Retina (tissue), 1 donor: ENCODE results near the gene PRKG1.
"Not testable (repeated sequence)": the region's sequence is repeated elsewhere in the genome, so short reads cannot be mapped to it uniquely, and the experiment has no call there.

ENCODE experiments used
- DNase-seq: peaks from one replicate; pipeline ENCODE4 v3.0.0-alpha.2; 2016

PRKG1 gene

GRCh38 chr10:51342381-51342780 lies 268.1 kb downstream of the PRKG1 start:
- DNase-seq, result no peak

DNA sequence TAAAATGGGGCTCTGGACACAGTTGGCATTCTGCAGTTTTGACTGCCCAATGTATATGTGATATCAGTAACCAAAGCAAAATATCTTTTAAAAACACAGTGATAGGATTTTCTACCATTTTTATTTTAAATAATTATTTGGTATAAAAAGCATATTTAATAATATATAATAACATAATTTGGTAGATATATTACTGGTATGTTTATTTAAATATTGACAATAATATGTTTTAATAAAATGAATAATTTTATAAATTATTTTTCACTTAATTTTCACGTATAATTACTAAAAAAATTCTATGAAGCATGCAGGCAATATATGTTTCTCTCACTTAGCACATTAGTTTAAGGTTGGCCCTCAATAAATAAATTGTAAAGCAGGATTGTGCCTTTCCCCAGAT lies 269.1 kb downstream of the PRKG1 start:
- DNase-seq, result no peak

DNA sequence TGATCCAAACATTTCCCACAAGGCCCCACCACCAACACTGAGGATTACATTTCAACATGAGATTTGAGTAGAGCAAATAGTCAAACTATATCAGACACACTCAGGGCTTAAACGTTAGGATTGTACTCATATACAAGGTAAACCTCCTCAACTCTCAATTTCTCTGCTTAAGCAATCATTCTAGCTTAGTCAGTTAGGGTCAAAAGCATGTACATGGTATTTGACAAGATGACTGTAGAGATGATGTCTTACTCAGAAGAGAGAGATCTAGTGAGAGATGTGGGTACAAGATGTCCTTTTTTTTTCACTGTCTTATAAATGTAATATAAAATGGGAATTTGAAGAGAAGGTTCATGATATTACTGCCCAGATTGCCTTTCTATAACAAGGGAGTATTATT lies 270.1 kb downstream of the PRKG1 start:
- no peak for DNase-seq

DNA sequence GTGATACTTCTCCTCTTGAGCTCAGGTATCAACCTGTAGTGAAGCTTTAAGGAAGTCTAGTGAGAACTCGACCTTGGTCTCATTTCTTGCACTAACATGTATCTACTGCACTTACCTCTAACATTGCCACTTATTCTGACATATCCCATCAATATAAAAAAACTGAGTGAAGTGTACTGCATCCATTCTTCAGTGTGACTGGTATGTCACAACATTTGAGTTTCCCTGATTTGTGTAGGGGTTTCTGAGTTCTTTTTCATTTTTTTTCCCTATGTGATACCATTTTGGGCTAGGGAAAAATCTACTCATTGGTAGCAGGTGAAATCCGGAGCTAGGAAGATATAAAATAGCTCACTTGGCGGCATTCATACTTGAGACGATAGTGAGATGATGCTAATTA lies 274.3 kb downstream of the PRKG1 start:
- DNase-seq, result no peak

DNA sequence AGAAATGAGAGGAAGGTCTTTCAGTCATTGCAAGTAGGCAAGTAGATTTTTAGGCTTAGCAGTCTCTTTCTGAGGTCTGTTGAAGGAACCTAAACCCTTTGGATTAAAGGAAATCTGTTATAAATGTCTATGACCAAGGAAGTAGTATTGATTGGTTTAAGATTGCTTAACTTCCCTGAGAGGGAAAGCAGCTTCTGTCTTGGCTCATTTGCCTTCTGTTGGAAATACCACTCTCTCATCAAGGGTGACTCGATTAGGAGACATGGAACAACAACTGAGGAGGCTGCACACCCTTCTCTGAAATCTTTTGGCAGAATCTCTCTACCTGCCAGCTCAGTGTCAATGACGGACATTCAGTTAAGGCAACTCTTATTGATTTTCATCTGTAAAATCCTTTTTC lies 282.9 kb downstream of the PRKG1 start:
- DNase-seq, result no peak

GRCh38 chr10:51358227-51358626 lies 283.9 kb downstream of the PRKG1 start:
- DNase-seq, result no peak

GRCh38 chr10:51363415-51363814 lies 289.1 kb downstream of the PRKG1 start:
- no peak for DNase-seq

DNA sequence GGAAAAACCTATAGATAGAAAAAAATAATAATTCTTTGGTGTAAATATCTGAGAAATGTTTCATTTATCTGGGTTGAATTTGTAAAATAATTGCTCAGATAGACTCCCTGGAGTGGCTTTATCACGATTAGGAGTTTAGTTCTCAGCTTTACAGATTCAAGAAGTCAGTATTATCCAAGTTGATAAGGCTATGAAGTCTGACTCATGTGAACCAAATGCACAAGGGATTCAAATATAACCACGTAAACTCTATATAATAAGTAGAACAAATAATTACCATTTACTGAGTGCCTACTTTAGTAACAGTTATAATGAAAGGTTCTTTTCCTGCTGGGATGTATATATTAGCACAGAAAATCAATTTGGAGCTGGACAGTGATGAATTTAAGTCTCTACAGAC lies 290.4 kb downstream of the PRKG1 start:
- DNase-seq, result no peak

DNA sequence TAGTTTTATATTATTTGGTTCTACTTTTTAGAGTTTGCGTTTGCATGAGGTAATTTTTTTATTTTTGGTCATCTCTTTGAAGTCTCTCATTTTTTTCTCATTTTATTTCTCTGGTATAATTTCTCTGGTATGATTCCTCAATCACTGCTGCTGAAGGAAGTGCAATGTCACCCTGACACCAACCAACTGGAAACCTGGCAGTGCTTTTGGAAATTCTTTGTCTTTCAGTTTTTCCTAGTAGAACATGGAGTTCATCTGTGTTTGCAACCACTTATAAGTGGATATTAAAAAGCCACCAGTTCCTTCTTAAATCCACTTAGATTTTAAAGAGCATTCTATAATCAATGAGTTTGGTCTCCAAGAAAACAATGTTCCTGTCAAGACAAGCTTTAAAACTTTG lies 291.8 kb downstream of the PRKG1 start:
- no peak for DNase-seq

- DNase-seq, result no peak
Observed at GRCh38 chr10:51367127-51367526, 292.8 kb downstream of the PRKG1 start.

DNA sequence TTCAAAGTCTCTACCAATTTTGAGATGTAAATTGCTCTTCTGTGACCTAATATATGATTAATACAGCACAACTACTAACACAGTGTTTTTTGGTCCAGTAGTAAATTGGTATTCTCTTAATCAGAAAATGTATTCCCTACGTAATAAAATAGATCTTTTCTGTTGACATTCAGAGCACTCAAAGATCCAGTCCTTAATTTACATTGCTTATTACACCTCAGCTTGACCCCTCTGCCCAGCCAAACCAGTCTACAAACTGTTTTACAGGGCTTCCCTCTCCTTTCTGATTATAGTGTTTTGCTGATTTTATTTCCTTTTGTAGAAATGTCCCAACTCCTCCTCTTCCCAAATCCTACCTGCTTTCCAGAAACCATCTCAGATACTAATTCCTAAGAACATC lies 293.4 kb downstream of the PRKG1 start:
- DNase-seq, result no peak

DNA sequence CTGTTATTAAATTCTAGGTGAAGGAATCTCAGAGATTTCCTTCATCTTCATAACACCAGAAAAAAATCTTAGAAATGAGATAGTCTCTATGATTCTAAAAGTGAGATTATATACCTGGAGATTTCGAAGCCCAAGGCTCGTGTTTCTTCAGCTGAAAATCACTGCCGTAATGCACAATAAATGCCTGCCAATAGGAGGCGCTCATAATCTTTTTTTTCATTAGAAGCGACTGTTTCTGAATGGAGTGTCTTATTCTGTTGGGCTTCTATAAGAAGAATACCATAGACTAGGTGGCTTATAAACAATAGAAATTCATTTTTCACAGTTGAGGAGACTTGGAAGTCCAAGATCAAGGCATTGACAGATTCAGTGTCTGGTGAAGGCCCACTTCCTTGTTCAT lies 294.7 kb downstream of the PRKG1 start:
- DNase-seq, result no peak

DNA sequence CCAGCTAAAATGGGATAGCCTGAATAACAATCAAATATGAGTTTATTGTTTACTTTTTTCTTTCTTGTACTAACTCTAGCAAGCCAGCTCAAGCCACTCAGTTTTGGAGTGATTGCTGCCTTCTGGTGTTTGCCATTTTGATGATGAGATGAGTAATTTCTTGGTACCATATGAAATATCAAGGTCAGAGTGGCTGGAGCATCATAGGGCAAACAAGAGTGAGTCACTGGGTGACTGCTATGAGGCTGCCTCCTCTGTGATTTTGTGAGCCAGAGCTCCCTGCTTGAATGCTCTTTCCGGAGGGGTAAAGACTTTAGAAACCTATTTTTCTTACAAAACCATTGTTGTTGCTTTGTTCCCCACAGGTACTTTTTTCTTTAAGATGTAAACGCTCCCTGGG lies 295.6 kb downstream of the PRKG1 start:
- DNase-seq, result no peak

DNA sequence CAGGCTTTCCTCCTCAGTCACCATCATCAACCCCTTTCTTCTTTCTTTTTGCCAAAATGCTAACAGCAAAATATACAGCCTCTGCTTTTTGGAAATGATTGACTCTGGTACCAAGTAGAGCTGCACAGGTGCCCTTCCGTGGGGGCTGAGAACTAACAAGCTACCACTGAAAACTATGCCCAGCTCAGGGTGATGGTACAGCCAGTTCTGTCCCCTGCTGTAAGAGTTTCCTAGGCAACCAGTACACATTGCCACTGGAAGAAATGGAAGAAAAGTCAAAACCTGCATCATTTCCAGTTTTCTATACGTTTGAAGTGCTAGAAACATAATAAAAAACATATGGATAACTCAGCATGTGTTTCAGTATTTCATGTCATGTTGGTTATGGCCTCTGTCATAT lies 297.5 kb downstream of the PRKG1 start:
- no peak for DNase-seq

DNA sequence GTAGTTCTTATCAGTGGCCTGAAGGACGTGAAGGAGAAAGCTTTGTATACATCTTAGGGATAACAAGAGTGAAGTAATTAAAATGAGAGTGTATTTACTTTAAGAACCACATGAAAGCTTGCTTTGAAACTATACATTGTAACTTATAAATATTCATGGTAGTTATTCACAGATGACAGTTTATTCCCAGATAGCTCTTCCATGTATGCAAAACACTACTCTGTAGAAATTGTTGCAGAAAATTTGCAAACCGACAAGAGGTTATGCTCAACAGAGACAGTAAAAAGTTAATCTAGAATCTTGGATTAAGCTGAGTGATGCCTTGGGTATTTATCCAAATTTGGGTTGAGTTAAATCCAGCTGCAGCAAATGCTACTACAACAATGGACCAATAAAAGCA lies 301.5 kb downstream of the PRKG1 start:
- DNase-seq, result no peak

- no peak for DNase-seq
Observed at GRCh38 chr10:51377070-51377931, 303.0 kb downstream of the PRKG1 start.

- peak; percentile 21 for DNase-seq
Observed at GRCh38 chr10:51377932-51378599, 303.8 kb downstream of the PRKG1 start.

GRCh38 chr10:51382181-51382580 lies 307.9 kb downstream of the PRKG1 start:
- no peak for DNase-seq

DNA sequence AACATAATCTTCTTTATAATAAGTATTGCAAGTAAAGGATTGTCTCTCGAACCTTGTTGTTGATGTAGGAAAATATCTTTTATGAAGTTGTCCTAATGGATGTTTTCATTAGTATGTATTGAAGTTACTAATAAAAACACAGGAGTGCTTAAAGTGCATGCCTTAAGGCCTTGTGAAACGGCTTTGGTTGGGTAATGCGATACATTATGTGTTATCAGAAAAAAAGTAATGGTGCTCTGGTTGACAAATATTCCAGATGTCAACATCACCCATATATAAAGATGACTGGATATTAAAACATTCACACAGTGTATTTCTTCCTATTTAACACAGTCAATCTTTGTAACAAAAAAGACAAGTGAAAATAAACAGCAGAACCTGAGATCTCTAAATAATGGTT lies 310.7 kb downstream of the PRKG1 start:
- DNase-seq, result no peak

DNA sequence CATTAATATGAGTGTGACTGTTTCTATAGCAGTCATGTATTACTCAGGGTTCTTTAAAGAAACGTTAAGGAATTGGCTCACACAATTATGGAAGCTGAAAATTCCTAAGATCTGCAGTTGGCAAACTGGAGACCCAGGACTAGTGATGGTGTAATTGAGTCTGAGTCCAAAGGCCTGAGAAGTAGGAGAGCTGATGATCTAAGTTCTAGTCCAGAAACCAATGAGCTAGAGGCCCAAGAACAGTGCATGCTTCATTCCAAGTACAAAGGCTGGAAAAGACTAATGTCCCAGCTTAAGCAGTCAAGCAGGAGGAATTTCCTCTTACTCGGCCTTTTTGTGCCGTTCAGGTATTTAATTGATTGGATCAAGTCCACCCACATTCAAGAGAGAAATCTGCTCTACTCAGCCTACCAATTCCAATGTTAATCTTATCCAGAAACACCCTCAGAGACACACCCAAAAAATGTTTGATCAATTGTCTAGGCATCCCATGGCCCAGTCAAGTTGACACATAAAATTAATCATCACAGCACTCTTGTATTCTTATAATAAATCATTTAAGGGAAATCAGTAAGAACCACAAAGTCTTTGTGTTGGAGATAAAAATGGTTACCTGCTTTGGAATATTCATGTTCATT lies 312.1 kb downstream of the PRKG1 start:
- DNase-seq, result no peak

GRCh38 chr10:51389415-51390321 lies 315.4 kb downstream of the PRKG1 start:
- DNase-seq, result peak; percentile 11

DNA sequence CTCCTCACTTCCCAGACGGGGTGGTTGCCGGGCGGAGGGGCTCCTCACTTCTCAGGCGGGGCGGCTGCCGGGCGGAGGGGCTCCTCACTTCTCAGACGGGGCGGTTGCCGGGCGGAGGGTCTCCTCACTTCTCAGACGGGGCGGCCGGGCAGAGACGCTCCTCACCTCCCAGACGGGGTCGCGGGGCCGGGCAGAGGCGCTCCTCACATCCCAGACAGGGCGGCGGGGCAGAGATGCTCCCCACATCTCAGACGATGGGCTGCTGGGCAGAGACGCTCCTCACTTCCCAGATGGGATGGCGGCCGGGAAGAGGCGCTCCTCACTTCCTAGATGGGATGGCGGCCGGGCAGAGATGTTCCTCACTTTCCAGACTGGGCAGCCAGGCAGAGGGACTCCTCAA lies 318.7 kb downstream of the PRKG1 start:
- not testable (repeated sequence) for DNase-seq

- DNase-seq, result no peak
Observed at GRCh38 chr10:51394039-51394438, 319.8 kb downstream of the PRKG1 start.
